Stomach (tissue), 9 donors: ENCODE measurements around the gene NUDT2. TPM values are rescaled to one million over a fixed set of nuclear protein-coding genes. Genes with fewer than 3 reads are reported as not detected.

Experiments used
- DNase-seq, 2 donors: peaks; one replicate each; pipeline versions ENCODE4 v3.0.0 to v3.0.0-alpha.2; 2013 to 2019
- H3K27ac ChIP-seq, 5 donors: fragments of 200-600 bp in 4 of 5; sonication (generic) in 4 of 5; one replicate each; pipeline ENCODE4 v1.5.1; 2013 to 2019; ENCODE audit warnings: mild to moderate bottlenecking in 1 of 5, moderate library complexity in 1 of 5
- H3K27me3 ChIP-seq, 3 donors: fragments of 200-600 bp; sonication (generic); one replicate each; pipeline ENCODE4 v1.5.1; 2017 to 2019; ENCODE audit warnings: mixed run types in 1 of 3
- H3K36me3 ChIP-seq, 4 donors: fragments of 200-600 bp; sonication (generic); 1 replicate in 3 of 4; 2 replicates in 1 of 4; pipeline ENCODE4 v1.5.1; 2016 to 2019
- H3K4me1 ChIP-seq, 4 donors: fragments of 200-600 bp; sonication (generic); one replicate each; pipeline ENCODE4 v1.5.1; 2016 to 2019
- H3K4me3 ChIP-seq, 4 donors: fragments of 200-600 bp; sonication (generic) in 3 of 4; one replicate each; pipeline ENCODE4 v1.5.1; 2016 to 2019; ENCODE audit warnings: mild to moderate bottlenecking in 1 of 4
- H3K9me3 ChIP-seq, 4 donors: fragments of 200-600 bp; sonication (generic); one replicate each; pipeline ENCODE4 v1.5.1; 2016 to 2019
- EP300 ChIP-seq: sonication (generic); formaldehyde crosslinking; IDR thresholded peaks from one replicate; pipeline ENCODE4 v1.6.1; 2017; ENCODE audit warnings: antibody characterized with exemption
- POLR2A ChIP-seq, 4 donors: fragments of 450-650 bp; IDR thresholded peaks; one replicate each; pipeline ENCODE4 v1.6.1; 2016; ENCODE audit warnings: antibody characterized with exemption in 4 of 4, control low read depth in 2 of 4, mild to moderate bottlenecking in 1 of 4, moderate library complexity in 1 of 4
- POLR2AphosphoS5 ChIP-seq, 3 donors: sonication (generic); formaldehyde crosslinking; IDR thresholded peaks; one replicate each; pipeline ENCODE4 v1.6.1; 2016; ENCODE audit warnings: antibody characterized with exemption in 3 of 3
- WGBS, 5 donors: extraction: QIAGEN DNeasy Blood & Tissue Kit in 3 of 5; methylation state at CpG; one replicate each; pipeline versions ENCODE4 v1.1.5 to v1.1.7; 2013 to 2018; 5-methylcytosine and 5-hydroxymethylcytosine counted together
- intact Hi-C: fragments of 100-400 bp; cut with DNase I; formaldehyde crosslinking; loops from one replicate; pipeline ENCODE4 v1.15.1; 2023; ENCODE audit warnings: low total_unique reads
- polyA plus RNA-seq, 3 donors: library from polyadenylated mRNA; stranded (reverse); fragments of 200-250 nt; gene quantifications; one replicate each; pipeline ENCODE4 v1.2.3, GENCODE V29; 2013
- total RNA-seq, 5 donors: library from RNA; depleted of rRNA; stranded (reverse); fragments of >200 nt; gene quantifications; one replicate each; pipeline versions ENCODE4 v1.1.0 to v1.2.3, GENCODE V29; 2014 to 2016
- TF ChIP-seq, protein P1 (sequence below), 7 experiments: fragments of 450-650 bp in 4 of 7; fragments of 200-600 bp in 3 of 7; sonication (generic) in 3 of 7; IDR thresholded peaks; one replicate each; pipeline ENCODE4 v1.5.1; 2016 to 2019; ENCODE audit warnings: antibody characterized with exemption in 7 of 7, control low read depth in 2 of 7, mild to moderate bottlenecking in 1 of 7
- donor health status: healthy with polysubstance abuse.
- donor health status: Bipolar disorder and iron deficiency.
- donor health status: healthy.

NUDT2 gene
- total and polyA plus RNA-seq, 8 donors, result 0.87 to 73.2 (median 23.1) TPM

DNA sequence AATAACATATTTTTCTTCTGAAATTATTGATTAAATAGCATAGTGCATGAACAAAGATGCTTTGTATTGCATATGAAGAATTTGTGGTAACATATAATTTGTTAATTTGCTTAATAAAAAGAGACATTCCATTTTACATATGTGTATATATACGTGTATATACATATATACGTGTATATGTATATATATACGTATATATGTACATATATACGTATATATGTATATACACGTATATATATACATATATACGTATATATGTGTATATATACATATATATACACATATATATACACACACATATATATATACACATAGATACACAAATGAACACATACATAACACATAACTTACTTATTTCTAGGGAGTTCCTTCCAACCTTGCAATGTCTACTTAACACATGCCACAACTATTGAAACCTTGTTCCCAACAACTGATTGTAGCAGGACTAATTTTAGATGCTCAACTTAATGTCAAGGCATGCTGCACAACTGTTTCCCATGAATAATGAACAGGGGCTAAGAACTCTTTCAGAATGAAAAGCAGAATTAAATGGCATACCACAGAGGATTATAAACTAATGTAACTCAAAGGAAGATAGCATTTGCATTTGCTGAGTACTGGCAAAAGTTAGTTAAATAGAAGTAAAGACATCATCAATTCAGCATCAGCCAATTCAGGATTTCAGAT is 17.7 kb upstream of the NUDT2 start:
- Histone ChIP-seq H3K36me3 (no peaks in the 10 kb centered on the region), H3K4me1 (no peaks in the 10 kb centered on the region), H3K4me3 (no peak overlapping the region), H3K9me3 (no peaks in the 10 kb centered on the region), H3K27ac (no peak overlapping the region), H3K27me3 (no peaks in the 10 kb centered on the region)
- TF ChIP-seq POLR2A (IDR thresholded peaks at IDR 0.05) (no peak), POLR2AphosphoS5 (IDR thresholded peaks at IDR 0.05) (no peak), EP300 (no peak)
- TF ChIP-seq, protein P1, sequence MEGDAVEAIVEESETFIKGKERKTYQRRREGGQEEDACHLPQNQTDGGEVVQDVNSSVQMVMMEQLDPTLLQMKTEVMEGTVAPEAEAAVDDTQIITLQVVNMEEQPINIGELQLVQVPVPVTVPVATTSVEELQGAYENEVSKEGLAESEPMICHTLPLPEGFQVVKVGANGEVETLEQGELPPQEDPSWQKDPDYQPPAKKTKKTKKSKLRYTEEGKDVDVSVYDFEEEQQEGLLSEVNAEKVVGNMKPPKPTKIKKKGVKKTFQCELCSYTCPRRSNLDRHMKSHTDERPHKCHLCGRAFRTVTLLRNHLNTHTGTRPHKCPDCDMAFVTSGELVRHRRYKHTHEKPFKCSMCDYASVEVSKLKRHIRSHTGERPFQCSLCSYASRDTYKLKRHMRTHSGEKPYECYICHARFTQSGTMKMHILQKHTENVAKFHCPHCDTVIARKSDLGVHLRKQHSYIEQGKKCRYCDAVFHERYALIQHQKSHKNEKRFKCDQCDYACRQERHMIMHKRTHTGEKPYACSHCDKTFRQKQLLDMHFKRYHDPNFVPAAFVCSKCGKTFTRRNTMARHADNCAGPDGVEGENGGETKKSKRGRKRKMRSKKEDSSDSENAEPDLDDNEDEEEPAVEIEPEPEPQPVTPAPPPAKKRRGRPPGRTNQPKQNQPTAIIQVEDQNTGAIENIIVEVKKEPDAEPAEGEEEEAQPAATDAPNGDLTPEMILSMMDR (IDR thresholded peaks at IDR 0.05), result no peak
- intact Hi-C loops, result no loop called here
- no peak for DNase-seq
- 73 to 87% (median 85%) methylated on average over 6 of the region's 6 CpGs for WGBS, 5 donors

DNA sequence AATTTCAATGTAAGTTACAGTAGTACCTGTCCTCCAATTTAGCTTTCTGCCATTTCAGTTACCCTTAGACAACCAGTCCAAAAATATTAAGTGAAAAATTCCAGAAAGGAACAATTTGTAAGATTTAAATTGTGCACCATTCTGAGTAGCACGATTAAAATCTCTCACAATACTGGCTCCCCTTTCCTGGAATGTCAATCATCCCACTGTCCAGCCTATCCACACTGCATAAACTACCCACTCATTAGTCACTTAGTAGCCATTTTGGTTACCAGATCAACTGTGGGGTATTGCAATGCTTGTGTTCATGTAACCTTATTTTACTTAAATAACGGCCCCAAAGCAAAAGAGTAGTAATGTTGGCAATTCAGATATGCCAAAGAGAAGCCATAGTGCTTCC is 11.9 kb upstream of the NUDT2 start:
- TF ChIP-seq POLR2AphosphoS5 (IDR thresholded peaks at IDR 0.05), result no peak
- no peak for TF ChIP-seq POLR2A (IDR thresholded peaks at IDR 0.05)
- TF ChIP-seq EP300, result no peak
- Histone ChIP-seq H3K36me3 (no peaks in the 10 kb centered on the region), H3K27ac (no peak overlapping the region), H3K4me1 (no peaks in the 10 kb centered on the region), H3K4me3 (no peak overlapping the region), H3K27me3 (no peaks in the 10 kb centered on the region), H3K9me3 (no peaks in the 10 kb centered on the region)
- no peak for DNase-seq
- intact Hi-C loops, result no loop called here
- 84 to 95% (median 91%) methylated on average over 2 of the region's 2 CpGs for WGBS, 5 donors

DNA sequence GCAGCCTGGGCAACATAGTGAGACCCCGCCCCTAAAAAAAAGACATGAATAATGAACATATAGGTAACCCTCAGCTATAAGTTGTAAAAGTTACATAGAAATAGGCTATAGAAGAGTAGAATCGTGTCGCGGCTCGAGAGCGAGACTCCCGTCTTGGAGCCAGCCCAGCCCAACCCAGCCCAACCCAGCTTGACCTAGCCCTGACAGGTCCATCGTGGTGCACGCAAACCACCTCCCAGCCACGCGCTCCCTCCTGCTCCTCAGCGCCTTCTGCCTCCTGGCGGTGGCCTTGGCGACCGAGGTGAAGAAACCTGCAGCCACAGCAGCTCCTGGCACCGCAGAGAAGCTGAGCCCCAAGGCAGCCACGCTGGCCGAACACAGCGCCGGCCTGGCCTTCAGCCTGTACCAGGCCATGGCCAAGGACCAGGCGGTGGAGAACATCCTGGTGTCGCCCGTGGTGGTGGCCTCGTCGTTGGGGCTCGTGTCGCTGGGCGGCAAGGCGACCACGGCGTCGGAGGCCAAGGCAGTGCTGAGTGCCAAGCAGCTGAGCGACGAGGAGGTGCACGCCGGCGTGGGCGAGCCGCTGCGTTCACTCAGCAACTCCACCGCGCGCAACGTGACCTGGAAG is 11.1 kb upstream of the NUDT2 start:
- DNase-seq, result no peak
- H3K4me1 ChIP-seq, result no peaks in the 10 kb centered on the region
- no peaks in the 10 kb centered on the region for H3K36me3 ChIP-seq
- no peak overlapping the region for H3K27ac ChIP-seq
- TF ChIP-seq, protein P1 (IDR thresholded peaks at IDR 0.05), result no peak
- TF ChIP-seq EP300, result no peak
- TF ChIP-seq POLR2AphosphoS5 (IDR thresholded peaks at IDR 0.05), result no peak
- WGBS, 5 donors, result 94 to 97% (median 95%) methylated on average over 13 to 44 of the region's 44 CpGs
- H3K27me3 ChIP-seq, result no peaks in the 10 kb centered on the region
- intact Hi-C loops, result no loop called here
- H3K9me3 ChIP-seq, result no peaks in the 10 kb centered on the region
- no peak overlapping the region for H3K4me3 ChIP-seq

DNA sequence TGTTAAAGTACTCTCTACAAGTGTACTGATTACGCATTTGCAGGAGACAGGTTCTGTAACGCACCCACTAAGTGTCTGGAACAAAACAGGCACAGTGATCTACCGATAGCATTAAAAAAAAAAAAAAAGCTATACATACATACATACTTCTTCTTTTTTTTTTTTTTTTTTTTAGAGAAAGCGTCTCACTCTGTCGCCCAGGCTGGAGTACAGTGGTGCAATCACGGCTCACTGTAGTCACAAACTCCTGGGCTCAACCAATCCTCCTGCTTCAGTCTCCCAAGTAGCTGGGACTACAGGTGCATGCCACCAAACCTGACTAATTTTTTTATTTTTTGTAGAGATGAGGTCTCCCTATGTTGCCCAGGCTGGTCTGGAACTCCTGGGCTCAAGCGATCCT is 7.9 kb upstream of the NUDT2 start:
- no peaks in the 10 kb centered on the region for H3K4me1 ChIP-seq
- H3K36me3 ChIP-seq, result no peaks in the 10 kb centered on the region
- no peaks in the 10 kb centered on the region for H3K27me3 ChIP-seq
- H3K27ac ChIP-seq, result no peak overlapping the region
- DNase-seq, result no peak
- TF ChIP-seq EP300 (no peak), POLR2A (IDR thresholded peaks at IDR 0.05) (no peak), POLR2AphosphoS5 (IDR thresholded peaks at IDR 0.05) (no peak)
- TF ChIP-seq, protein P1 (IDR thresholded peaks at IDR 0.05), result no peak
- WGBS, 5 donors, result 92 to 95% (median 93%) methylated on average over 7 of the region's 7 CpGs
- H3K4me3 ChIP-seq, result no peak overlapping the region
- H3K9me3 ChIP-seq, result no peaks in the 10 kb centered on the region
- intact Hi-C loops, result no loop called here
